ENCODE results near the gene TKFC.

TKFC gene

GRCh38 chr11:61345954-61346843, 13.2 kb downstream of the TKFC start:
- DNase-seq: no peak

- DNase-seq: no peak
Observed at GRCh38 chr11:61347916-61348461, 15.0 kb downstream of the TKFC start.

- no peak for DNase-seq
Observed at GRCh38 chr11:61349189-61349751, 16.2 kb downstream of the TKFC start.

- no peak for DNase-seq
Observed at GRCh38 chr11:61349916-61350315, 16.9 kb downstream of the TKFC start.

DNA sequence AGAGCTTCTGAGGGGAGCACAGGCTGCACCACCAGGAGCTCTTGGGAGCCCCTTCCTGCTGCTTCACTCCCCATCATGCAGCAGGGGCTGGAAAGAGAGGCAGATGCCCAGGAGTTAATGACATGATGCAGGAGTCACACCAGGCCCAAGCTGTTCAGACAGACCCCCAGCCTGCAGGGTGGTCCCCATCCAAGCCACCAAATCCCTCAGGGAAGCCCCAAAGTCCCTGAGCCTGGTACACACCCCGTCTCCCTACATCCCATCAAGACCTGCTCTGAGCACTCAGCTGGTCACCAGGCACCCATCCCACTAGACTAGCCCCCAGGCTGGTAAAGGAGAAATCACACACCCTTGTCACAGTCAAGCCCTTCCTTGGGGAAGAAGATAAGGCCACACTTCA, 17.3 kb downstream of the TKFC start:
- no peak for DNase-seq

GRCh38 chr11:61350803-61351202, 17.8 kb downstream of the TKFC start:
- no peak for DNase-seq

DNA sequence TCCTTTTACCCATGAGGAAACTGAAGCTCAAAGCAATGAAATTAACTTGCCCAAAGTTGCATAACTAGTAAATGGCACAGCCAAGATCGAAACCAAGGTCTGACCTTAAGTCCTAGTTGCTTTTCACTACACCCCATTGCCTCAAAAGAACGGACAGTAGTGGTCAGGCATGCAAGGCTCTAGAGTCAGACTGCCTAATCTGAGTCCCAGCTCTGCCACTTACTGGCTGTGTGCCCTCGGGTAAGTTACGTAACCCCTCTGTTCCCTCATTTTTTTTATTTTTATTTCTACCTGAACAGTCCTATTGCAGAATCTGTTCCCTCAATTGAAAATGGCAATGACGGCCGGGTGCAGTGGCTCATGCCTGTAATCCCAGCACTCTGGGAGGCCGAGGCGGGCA, 19.0 kb downstream of the TKFC start:
- DNase-seq: no peak

DNA sequence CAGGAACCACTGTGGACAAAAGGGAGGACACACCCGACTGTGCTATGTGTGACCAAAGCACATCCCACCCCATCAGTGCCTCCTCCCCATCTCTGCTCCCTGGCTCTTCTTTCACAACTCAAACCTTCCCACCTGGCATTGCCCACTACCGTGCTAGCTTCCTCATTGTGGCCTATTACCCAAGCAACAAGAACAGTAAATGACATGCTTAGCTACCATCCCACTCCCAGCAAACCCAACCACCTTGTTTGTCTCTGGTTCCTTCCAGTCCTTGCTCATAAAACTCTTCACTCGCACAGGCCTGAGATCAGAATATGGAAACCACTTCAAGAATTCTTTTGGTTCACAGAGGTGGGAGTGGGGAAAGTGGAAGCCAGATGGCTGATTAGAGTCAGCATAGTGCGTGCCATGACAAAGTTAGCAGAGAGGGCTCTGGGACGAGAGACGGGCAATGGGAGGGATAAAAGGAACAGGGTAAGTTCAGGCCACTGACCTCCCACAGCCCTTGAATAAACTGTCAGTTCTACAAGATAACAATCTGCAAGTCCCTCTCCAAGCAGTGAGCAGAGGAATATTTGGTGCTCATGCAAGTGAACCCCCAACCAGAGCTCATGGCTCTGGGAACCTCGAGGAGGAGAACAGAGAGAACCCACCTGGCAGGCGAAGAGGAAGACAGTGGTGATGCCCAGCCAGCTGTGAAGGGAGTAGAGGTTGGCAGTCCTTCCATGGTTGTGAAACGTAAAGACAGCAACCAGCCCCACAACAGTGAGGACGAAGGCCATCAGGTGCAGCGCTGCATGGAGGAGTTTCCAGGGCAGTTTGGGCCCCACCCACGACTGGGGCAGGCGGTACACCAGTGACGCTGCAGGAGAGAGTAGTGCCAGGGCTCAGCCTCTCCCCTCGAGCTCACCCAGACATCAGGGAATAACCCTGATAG, 20.4 kb downstream of the TKFC start:
- no peak for DNase-seq

DNA sequence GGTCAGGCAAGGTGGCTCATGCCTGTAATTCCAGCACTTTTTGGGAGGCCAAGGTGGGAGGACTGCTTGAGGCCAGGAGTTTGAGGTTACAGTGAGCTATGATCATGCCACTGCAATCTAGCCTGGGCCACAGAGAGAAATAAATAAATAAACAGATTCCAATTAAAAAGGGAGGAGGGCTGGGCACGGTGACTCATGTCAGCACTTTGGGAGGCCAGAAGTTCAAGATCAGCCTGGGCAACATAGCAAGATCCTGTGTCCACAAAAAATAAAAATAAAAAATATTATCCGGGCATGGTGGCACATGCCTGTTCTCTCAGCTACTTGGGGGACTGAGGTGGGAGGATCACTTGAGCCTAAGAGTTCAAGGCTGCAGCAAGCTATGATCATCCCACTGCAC, 21.2 kb downstream of the TKFC start:
- no peak for DNase-seq

DNA sequence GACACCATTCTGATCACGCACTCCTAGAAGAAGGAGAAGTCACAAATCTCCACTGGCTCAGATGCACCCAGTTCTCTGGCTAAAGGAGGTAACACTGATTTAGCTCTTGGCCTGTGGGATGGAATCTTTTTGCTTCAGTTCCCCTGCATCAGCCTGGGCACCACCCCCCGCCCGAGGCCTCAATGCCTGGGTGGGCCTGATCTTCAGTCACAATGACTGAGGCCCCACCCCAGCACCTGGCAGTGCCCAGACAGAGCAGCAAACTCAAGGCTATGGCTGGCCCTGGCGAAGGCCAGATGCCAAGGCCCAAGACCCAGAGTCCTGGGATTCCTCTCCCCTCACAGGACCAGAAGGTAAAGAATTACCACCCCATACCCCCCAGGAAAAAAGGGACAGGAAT, 23.7 kb downstream of the TKFC start:
- DNase-seq: no peak

GRCh38 chr11:61357233-61357893, 24.3 kb downstream of the TKFC start:
- DNase-seq: no peak

DNA sequence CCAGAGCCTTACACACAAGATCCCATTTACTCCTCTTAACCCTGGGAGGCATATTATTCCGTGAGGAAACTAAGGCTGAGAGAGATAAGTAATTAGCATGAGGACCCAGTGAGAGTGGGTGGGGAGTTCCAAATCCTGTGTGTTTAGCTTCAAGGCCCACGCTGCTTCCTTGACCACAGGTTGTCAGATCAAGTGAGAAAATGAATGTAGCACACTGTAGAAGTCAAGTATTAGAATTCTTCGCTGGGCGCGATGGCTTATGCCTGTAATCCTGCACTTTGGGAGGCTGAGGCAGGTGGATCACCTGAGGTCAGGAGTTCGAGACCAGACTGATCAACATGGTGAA, 24.8 kb downstream of the TKFC start:
- DNase-seq: no peak

- no peak for DNase-seq
Observed at GRCh38 chr11:61358566-61358965, 25.5 kb downstream of the TKFC start.

DNA sequence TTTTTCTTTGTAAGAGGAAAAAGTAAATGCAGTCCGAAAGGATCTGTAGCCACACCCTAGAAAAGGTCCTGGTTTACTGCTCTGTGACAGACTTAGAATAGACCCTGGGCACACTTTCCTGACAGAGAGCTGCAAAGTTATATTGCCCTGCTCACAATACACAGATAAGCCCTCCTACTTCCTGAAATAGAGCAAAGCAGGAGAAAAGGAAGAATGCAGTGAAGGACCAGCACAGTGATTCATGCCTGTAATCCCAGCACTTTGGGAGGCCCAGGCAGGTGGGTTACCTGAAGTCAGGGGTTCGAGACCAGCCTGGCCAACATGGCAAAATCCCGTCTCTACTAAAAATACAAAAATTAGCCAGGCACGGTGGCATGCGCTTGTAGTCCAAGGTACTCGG, 26.5 kb downstream of the TKFC start:
- no peak for DNase-seq

DNA sequence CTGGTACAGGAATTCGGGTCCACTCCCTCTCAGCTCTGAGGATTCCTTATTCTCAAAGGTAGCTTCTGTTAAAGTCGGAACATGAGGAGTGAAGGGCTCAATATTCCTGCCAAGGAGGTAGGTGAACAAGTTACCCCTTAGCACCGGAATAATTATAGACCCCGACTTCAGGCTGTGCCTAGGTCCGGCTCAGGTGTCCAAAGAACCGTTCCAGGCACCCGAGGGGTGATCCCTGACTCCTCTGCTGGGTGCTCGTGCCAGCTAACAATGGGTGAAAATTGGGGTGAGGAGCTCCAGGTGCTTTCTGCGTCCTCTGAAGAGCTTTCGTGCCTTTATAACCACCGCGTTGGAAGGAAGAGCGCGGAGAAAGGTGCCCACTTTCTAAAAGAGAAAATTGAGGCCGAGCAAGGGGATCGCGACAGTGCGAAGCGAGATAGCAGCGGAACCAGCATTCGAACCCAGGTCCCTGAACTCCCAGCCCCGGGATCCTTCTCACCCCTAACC, 28.3 kb downstream of the TKFC start:
- no peak for DNase-seq

GRCh38 chr11:61361741-61362541, 28.9 kb downstream of the TKFC start, which contains the start of the genes CYB561A3 and TMEM138:
Gene CYB561A3 (minus strand): TSS chr11:61361882. CDS start chr11:61356713, 5,169 bp downstream.
Gene TMEM138 (plus strand): TSS chr11:61362374. CDS start chr11:61364391, 2,017 bp downstream.
- peak; percentile 84 for DNase-seq

DNA sequence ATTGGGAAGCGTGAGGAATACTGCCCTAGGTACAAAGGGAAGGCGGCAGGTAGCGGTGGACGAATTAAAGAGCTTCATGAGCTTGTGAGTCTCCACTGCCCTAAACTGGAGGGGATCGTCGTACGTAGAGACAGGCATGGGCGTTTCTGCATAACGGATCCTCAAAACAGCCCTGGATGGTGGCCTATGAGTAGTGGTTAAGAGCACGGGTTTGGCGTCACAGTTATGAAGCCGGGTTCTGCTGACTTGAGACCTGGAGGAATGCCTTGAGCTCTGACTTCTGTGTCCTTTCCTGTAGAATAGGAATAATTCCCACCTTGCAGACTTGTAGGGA, 29.5 kb downstream of the TKFC start:
- DNase-seq: no peak

DNA sequence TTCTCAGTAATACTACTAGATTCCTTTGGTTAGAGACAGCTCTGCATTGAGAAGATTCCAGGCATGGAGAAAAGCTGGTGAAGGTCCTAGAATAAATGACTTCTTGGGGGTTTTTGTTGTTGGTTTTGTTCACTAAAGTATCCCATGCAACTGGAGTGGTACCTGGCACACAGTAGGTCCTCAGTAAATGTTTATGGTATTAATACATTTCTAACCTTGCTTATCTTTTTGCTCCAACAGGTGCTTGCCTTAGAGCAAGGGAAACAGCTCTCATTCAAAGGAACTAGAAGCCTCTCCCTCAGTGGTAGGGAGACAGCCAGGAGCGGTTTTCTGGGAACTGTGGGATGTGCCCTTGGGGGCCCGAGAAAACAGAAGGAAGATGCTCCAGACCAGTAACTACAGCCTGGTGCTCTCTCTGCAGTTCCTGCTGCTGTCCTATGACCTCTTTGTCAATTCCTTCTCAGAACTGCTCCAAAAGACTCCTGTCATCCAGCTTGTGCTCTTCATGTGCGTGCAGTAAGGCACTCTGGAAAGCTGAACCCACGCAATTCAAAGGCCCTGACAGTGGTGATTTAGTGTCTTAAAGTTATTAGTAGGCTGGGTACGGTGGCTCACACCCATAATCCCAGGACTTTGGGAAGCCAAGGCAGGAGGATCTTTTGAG, 31.1 kb downstream of the TKFC start:
- DNase-seq: no peak

DNA sequence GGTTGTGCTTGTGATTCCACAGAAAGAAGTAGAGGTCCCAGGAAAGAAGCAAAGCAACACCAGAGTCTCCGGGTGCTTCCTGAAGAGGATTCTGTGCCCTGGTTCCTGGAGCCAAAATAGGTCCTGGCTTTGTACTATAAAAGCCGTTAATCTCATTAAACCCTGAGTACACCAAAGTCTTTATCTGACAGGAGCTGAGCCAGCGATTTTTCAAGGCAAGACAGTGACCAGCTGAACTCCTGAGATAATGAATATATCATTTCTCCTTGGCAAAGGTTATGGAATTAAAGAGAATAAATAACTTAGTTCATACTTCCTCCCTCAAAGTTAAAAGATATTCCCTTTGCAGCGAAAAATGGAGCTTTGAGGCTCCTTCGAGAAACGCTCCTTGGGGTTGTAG, 34.4 kb downstream of the TKFC start:
- DNase-seq: no peak

- no peak for DNase-seq
Observed at GRCh38 chr11:61368646-61369045, 35.6 kb downstream of the TKFC start.
